ENCODE measurements around the gene CGB5.
"Not testable (repeated sequence)": the region's sequence is repeated elsewhere in the genome, so short reads cannot be mapped to it uniquely, and the experiment has no call there.

CGB5 gene

GRCh38 chr19:49043548-49043947, at the start of gene CGB5:
CGB5 (plus strand) TSS chr19:49043848; CDS start chr19:49044210, 362 bp downstream.
- DNase-seq = not testable (repeated sequence)

- no peak for DNase-seq
Measured at GRCh38 chr19:48994035-48994386, 49.6 kb upstream of the CGB5 start.

GRCh38 chr19:48997972-48998371, 45.7 kb upstream of the CGB5 start:
- no peak for DNase-seq

- DNase-seq = no peak
Measured at GRCh38 chr19:48999481-49000325, 43.9 kb upstream of the CGB5 start.

- DNase-seq = no peak
Measured at GRCh38 chr19:49004133-49004532, 39.5 kb upstream of the CGB5 start.

- no peak for DNase-seq
Measured at GRCh38 chr19:49004964-49005614, 38.6 kb upstream of the CGB5 start.

- no peak for DNase-seq
Measured at GRCh38 chr19:49006905-49007304, 36.7 kb upstream of the CGB5 start.

GRCh38 chr19:49009828-49010227, 33.8 kb upstream of the CGB5 start:
- no peak for DNase-seq

- no peak for DNase-seq
Measured at GRCh38 chr19:49010453-49010852, 33.2 kb upstream of the CGB5 start.

GRCh38 chr19:49011194-49011593, 32.5 kb upstream of the CGB5 start:
- DNase-seq = no peak

GRCh38 chr19:49014123-49014869, 29.4 kb upstream of the CGB5 start:
- DNase-seq = no peak

- no peak for DNase-seq
Measured at GRCh38 chr19:49014870-49015255, 28.8 kb upstream of the CGB5 start.

- DNase-seq = no peak
Measured at GRCh38 chr19:49016067-49016839, 27.4 kb upstream of the CGB5 start.

GRCh38 chr19:49017041-49017665, 26.5 kb upstream of the CGB5 start, which contains the start of gene LHB:
LHB (minus strand) TSS chr19:49017091; CDS start chr19:49017081, 10 bp downstream.
- DNase-seq = no peak

- peak; percentile 36 for DNase-seq
Measured at GRCh38 chr19:49017666-49018351, 25.8 kb upstream of the CGB5 start.

GRCh38 chr19:49018388-49019241, 25.0 kb upstream of the CGB5 start:
- not testable (repeated sequence) for DNase-seq

- DNase-seq = peak; percentile 65
Measured at GRCh38 chr19:49019242-49019932, 24.3 kb upstream of the CGB5 start.

- no peak for DNase-seq
Measured at GRCh38 chr19:49020342-49020741, 23.3 kb upstream of the CGB5 start.

GRCh38 chr19:49020931-49021895, 22.4 kb upstream of the CGB5 start:
- DNase-seq = no peak

Data from NCI-H1105 (cell line).